Measurements from ENCODE around the gene SMTN.

The SMTN gene

DNA sequence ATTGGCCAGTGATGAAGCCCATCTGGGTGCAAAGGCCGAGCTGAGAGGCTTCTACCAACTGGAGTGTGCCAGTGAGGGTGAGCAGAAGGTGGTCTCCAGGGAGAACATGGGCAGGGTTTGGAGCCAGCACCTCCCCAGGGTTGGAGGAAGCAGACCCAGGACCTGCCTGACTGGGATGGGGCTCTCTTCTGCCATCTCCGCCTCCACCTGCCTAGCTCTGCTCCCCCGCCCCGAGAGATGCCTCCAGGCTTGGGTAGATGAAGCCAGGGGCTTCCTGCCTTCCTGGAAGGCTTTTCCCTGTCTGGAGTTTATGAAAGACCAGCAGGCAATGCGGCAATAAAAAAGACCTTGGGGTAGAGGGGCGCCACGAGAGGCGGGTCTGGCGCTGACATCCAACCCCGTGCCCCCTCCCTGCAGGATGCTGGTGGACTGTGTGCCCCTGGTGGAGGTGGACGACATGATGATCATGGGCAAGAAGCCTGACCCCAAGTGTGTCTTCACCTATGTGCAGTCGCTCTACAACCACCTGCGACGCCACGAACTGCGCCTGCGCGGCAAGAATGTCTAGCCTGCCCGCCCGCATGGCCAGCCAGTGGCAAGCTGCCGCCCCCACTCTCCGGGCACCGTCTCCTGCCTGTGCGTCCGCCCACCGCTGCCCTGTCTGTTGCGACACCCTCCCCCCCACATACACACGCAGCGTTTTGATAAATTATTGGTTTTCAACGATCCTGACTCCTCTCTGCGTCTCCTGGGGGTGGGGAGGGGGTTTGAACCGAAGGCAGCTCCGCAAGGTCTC lies 23.0 kb downstream of the SMTN start:
- H3K4me3 ChIP-seq (replicated peaks; ENCODE audit: insufficient read depth, low read length) = no peak overlapping the region
- DNase-seq (ENCODE audit: low read depth in 1 of 2, low spot score in 1 of 2) = no peak
- H3K27me3 ChIP-seq (ENCODE audit: insufficient read depth, poor library complexity, severe bottlenecking) = peaks cover 3% of the 10 kb centered on the region
- H3K27ac ChIP-seq (replicated peaks) = no peak overlapping the region
- TF ChIP-seq, protein P1, sequence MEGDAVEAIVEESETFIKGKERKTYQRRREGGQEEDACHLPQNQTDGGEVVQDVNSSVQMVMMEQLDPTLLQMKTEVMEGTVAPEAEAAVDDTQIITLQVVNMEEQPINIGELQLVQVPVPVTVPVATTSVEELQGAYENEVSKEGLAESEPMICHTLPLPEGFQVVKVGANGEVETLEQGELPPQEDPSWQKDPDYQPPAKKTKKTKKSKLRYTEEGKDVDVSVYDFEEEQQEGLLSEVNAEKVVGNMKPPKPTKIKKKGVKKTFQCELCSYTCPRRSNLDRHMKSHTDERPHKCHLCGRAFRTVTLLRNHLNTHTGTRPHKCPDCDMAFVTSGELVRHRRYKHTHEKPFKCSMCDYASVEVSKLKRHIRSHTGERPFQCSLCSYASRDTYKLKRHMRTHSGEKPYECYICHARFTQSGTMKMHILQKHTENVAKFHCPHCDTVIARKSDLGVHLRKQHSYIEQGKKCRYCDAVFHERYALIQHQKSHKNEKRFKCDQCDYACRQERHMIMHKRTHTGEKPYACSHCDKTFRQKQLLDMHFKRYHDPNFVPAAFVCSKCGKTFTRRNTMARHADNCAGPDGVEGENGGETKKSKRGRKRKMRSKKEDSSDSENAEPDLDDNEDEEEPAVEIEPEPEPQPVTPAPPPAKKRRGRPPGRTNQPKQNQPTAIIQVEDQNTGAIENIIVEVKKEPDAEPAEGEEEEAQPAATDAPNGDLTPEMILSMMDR (IDR thresholded peaks at IDR 0.05; ENCODE audit: insufficient read depth, low read length) = no peak
- TF ChIP-seq GABPA (IDR thresholded peaks at IDR 0.05; ENCODE audit: low read depth) (no peak), SPI1 (IDR thresholded peaks at IDR 0.05; ENCODE audit: borderline replicate concordance, low read depth) (no peak), POLR2AphosphoS5 (IDR thresholded peaks at IDR 0.05; ENCODE audit: low read depth) (no peak)
- TF ChIP-seq, protein P2, sequence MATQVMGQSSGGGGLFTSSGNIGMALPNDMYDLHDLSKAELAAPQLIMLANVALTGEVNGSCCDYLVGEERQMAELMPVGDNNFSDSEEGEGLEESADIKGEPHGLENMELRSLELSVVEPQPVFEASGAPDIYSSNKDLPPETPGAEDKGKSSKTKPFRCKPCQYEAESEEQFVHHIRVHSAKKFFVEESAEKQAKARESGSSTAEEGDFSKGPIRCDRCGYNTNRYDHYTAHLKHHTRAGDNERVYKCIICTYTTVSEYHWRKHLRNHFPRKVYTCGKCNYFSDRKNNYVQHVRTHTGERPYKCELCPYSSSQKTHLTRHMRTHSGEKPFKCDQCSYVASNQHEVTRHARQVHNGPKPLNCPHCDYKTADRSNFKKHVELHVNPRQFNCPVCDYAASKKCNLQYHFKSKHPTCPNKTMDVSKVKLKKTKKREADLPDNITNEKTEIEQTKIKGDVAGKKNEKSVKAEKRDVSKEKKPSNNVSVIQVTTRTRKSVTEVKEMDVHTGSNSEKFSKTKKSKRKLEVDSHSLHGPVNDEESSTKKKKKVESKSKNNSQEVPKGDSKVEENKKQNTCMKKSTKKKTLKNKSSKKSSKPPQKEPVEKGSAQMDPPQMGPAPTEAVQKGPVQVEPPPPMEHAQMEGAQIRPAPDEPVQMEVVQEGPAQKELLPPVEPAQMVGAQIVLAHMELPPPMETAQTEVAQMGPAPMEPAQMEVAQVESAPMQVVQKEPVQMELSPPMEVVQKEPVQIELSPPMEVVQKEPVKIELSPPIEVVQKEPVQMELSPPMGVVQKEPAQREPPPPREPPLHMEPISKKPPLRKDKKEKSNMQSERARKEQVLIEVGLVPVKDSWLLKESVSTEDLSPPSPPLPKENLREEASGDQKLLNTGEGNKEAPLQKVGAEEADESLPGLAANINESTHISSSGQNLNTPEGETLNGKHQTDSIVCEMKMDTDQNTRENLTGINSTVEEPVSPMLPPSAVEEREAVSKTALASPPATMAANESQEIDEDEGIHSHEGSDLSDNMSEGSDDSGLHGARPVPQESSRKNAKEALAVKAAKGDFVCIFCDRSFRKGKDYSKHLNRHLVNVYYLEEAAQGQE (IDR thresholded peaks at IDR 0.05; ENCODE audit: insufficient replicate concordance, low read depth) = no peak

DNA sequence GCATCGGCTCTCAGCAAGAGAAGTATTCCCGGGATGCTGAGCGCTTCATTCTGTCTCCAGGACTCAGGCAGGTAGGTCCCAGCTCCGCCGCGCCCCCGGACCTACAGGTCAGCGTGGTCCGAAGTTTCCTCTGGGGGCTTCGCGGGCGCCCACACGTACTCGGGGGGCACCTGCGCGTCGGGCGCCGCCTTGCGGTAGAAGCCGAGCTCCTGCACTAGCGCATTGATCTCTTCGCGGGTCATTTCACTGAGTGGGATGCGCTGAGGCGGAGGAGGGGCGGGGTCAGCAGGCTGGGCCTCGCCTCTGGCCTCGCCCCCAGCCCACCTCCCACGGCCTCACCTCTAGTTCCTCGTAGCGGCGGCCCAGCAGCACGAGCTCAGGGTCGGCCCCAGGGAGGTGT lies 23.8 kb downstream of the SMTN start:
- DNase-seq (ENCODE audit: low read depth in 1 of 2, low spot score in 1 of 2) = no peak
- TF ChIP-seq GABPA (IDR thresholded peaks at IDR 0.05; ENCODE audit: low read depth) (no peak), SPI1 (IDR thresholded peaks at IDR 0.05; ENCODE audit: borderline replicate concordance, low read depth) (no peak), POLR2AphosphoS5 (IDR thresholded peaks at IDR 0.05; ENCODE audit: low read depth) (no peak)
- TF ChIP-seq, protein P2 (IDR thresholded peaks at IDR 0.05; ENCODE audit: insufficient replicate concordance, low read depth) = no peak
- TF ChIP-seq, protein P1 (IDR thresholded peaks at IDR 0.05; ENCODE audit: insufficient read depth, low read length) = no peak
- Histone ChIP-seq H3K27ac (replicated peaks) (no peak overlapping the region), H3K4me3 (replicated peaks; ENCODE audit: insufficient read depth, low read length) (no peak overlapping the region), H3K27me3 (ENCODE audit: insufficient read depth, poor library complexity, severe bottlenecking) (peaks cover 3% of the 10 kb centered on the region)

DNA sequence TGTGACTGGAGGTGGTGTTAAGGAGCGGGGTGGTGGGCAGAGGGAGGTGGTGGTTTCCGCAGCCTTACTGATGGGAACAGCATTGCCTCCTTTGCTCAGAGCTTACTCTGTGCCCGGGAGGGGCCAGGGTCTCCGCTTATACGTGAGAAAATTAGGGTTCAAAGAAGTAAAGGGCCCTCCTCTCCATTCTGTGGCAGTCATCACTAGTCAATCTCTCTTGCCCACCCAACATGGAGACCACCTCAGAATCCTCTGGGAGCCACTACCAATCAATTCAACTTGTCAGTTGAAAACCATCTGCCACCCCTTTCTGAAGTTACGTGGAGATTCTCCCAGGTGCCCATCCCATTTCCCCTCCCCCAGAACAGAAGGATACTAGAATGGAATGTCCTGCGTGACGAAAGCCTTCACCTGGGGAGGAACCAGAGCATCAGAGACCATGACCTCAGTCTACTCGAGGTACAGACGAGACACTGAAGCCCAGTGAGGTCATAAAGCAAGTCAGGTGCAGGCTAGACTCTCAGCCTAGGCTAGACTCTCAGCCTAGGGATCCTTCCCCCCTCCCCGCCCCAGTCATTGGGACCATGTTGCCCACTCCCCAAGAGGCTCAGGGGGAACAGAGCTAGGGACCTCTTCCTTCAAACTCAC lies 24.3 kb downstream of the SMTN start:
- no peak overlapping the region for H3K27ac ChIP-seq (replicated peaks)
- no peak for DNase-seq (ENCODE audit: low read depth in 1 of 2, low spot score in 1 of 2)
- H3K27me3 ChIP-seq (ENCODE audit: insufficient read depth, poor library complexity, severe bottlenecking) = peaks cover 3% of the 10 kb centered on the region
- no peak for TF ChIP-seq SPI1 (IDR thresholded peaks at IDR 0.05; ENCODE audit: borderline replicate concordance, low read depth)
- TF ChIP-seq, protein P2 (IDR thresholded peaks at IDR 0.05; ENCODE audit: insufficient replicate concordance, low read depth) = no peak
- no peak for TF ChIP-seq GABPA (IDR thresholded peaks at IDR 0.05; ENCODE audit: low read depth)
- TF ChIP-seq POLR2AphosphoS5 (IDR thresholded peaks at IDR 0.05; ENCODE audit: low read depth) = no peak
- no peak overlapping the region for H3K4me3 ChIP-seq (replicated peaks; ENCODE audit: insufficient read depth, low read length)

Measured in HL-60 (cell line).